Neural progenitor cell (in vitro differentiated cells): ENCODE results near the gene SF3B5. TPM values are rescaled to one million over a fixed set of nuclear protein-coding genes. Genes with fewer than 3 reads are reported as not detected.

Experiments
- DNase-seq: peaks from one replicate; pipeline ENCODE4 v3.0.0-alpha.2; 2016; ENCODE audit warnings: low spot score
- H2AFZ ChIP-seq: fragments of 200-600 bp; sonication (generic); replicated peaks from 2 replicates; pipeline ENCODE4 v1.6.1; 2016; ENCODE audit warnings: antibody characterized with exemption
- H3F3A ChIP-seq: fragments of 200-600 bp; sonication (generic); 2 replicates; pipeline ENCODE4 v1.6.1; 2016; ENCODE audit warnings: antibody characterized with exemption, low read depth
- H3K27ac ChIP-seq: fragments of 200-600 bp; sonication (generic); 2 replicates; pipeline ENCODE4 v1.5.1; 2016; ENCODE audit warnings: mild to moderate bottlenecking
- H3K27me3 ChIP-seq: fragments of 200-600 bp; sonication (generic); 2 replicates; pipeline ENCODE4 v1.6.1; 2016; ENCODE audit warnings: mild to moderate bottlenecking, moderate library complexity
- H3K36me3 ChIP-seq: fragments of 200-600 bp; sonication (generic); 2 replicates; pipeline ENCODE4 v1.5.1; 2016
- H3K4me1 ChIP-seq: fragments of 200-600 bp; sonication (generic); 2 replicates; pipeline ENCODE4 v1.6.1; 2016; ENCODE audit warnings: mixed run types
- H3K4me2 ChIP-seq: fragments of 200-600 bp; sonication (generic); 2 replicates; pipeline ENCODE4 v1.6.1; 2016
- H3K4me3 ChIP-seq: fragments of 200-600 bp; sonication (generic); 2 replicates; pipeline ENCODE4 v1.5.1; 2016
- H3K79me2 ChIP-seq: fragments of 200-600 bp; sonication (generic); 2 replicates; pipeline ENCODE4 v1.6.1; 2016; ENCODE audit warnings: low read depth
- H3K9ac ChIP-seq: fragments of 200-600 bp; sonication (generic); 2 replicates; pipeline ENCODE4 v1.6.1; 2016
- H3K9me3 ChIP-seq: fragments of 200-600 bp; sonication (generic); 2 replicates; pipeline ENCODE4 v1.5.1; 2016; ENCODE audit warnings: low read depth
- H4K20me1 ChIP-seq: fragments of 200-600 bp; sonication (generic); 2 replicates; pipeline ENCODE4 v1.6.1; 2016; ENCODE audit warnings: low read depth
- H3K27ac Mint-ChIP-seq: 3 replicates; pipeline ENCODE4 v1.8.0; 2021; ENCODE audit warnings: mixed read lengths
- H3K27me3 Mint-ChIP-seq: 2 replicates; pipeline ENCODE4 v1.8.0; 2022; ENCODE audit warnings: low read depth, mild to moderate bottlenecking, inconsistent platforms, moderate library complexity, mixed read lengths; ENCODE audit not compliant: insufficient read depth
- H3K36me3 Mint-ChIP-seq: 3 replicates; pipeline ENCODE4 v1.8.0; 2021; ENCODE audit warnings: mixed read lengths
- H3K4me1 Mint-ChIP-seq: 3 replicates; pipeline ENCODE4 v1.8.0; 2021; ENCODE audit warnings: mixed read lengths
- H3K4me3 Mint-ChIP-seq: 3 replicates; pipeline ENCODE4 v1.8.0; 2021; ENCODE audit warnings: mild to moderate bottlenecking, moderate library complexity, mixed read lengths
- H3K9me3 Mint-ChIP-seq: 3 replicates; pipeline ENCODE4 v1.8.0; 2020; ENCODE audit warnings: mixed read lengths
- CTCF ChIP-seq: fragments of 200-600 bp; sonication (generic); IDR thresholded peaks from 2 replicates; pipeline ENCODE4 v1.5.1; 2017; ENCODE audit warnings: antibody characterized with exemption, mild to moderate bottlenecking
- EZH2 ChIP-seq: fragments of 200-600 bp; sonication (generic); IDR thresholded peaks from 2 replicates; pipeline ENCODE4 v1.6.1; 2017; ENCODE audit warnings: antibody characterized with exemption, mild to moderate bottlenecking, moderate library complexity
- EZH2phosphoT487 ChIP-seq: fragments of 200-600 bp; sonication (generic); IDR thresholded peaks from 2 replicates; pipeline ENCODE4 v1.6.1; 2017; ENCODE audit warnings: antibody characterized with exemption
- total RNA-seq: library from RNA; depleted of rRNA; stranded (reverse); fragments of >200 nt; gene quantifications from 2 replicates; pipeline ENCODE4 v1.2.3, GENCODE V29; 2015; ENCODE audit warnings: low replicate concordance

The SF3B5 gene
- total RNA-seq, 1 donor from 2014 or later = 99.0 TPM

- no peaks in the 10 kb centered on the region for H3K36me3 ChIP-seq
- TF ChIP-seq EZH2phosphoT487 (no peak), EZH2 (no peak), CTCF (no peak)
- no peak overlapping the region for H3K4me2 ChIP-seq
- H4K20me1 ChIP-seq = no peaks in the 10 kb centered on the region
- no peaks in the 10 kb centered on the region for H3K79me2 ChIP-seq
- no peak overlapping the region for H3K9ac ChIP-seq
- H3K27me3 ChIP-seq = peaks cover 73% of the 10 kb centered on the region
- no peak overlapping the region for H2AFZ ChIP-seq
- peaks cover 17% of the 10 kb centered on the region for H3F3A ChIP-seq
- no peaks in the 10 kb centered on the region for H3K4me1 ChIP-seq
- Mint-ChIP-seq H3K27me3 (peaks cover 10% of the 10 kb centered on the region), H3K9me3 (no peaks in the 10 kb centered on the region), H3K4me1 (peaks cover 5% of the 10 kb centered on the region), H3K4me3 (no peak overlapping the region), H3K27ac (no peak overlapping the region), H3K36me3 (no peaks in the 10 kb centered on the region)
- H3K9me3 ChIP-seq = no peaks in the 10 kb centered on the region
- H3K27ac ChIP-seq = no peak overlapping the region
- no peak overlapping the region for H3K4me3 ChIP-seq
- no peak for DNase-seq
These were observed 26.6 kb downstream of the SF3B5 start for GRCh38 chr6:144068794-144069193.

- Mint-ChIP-seq H3K4me1 (peaks cover 15% of the 10 kb centered on the region), H3K27me3 (peaks cover 19% of the 10 kb centered on the region), H3K27ac (no peak overlapping the region), H3K36me3 (no peaks in the 10 kb centered on the region), H3K9me3 (no peaks in the 10 kb centered on the region), H3K4me3 (no peak overlapping the region)
- Histone ChIP-seq H2AFZ (no peak overlapping the region), H3K9me3 (no peaks in the 10 kb centered on the region), H3K36me3 (no peaks in the 10 kb centered on the region), H3K4me2 (no peak overlapping the region), H4K20me1 (no peaks in the 10 kb centered on the region), H3K27me3 (peaks cover 84% of the 10 kb centered on the region), H3K79me2 (no peaks in the 10 kb centered on the region), H3F3A (peaks cover 32% of the 10 kb centered on the region), H3K4me1 (peaks cover 9% of the 10 kb centered on the region), H3K4me3 (no peak overlapping the region), H3K27ac (no peak overlapping the region), H3K9ac (no peak overlapping the region)
- no peak for DNase-seq
- no peak for TF ChIP-seq EZH2
- no peak for TF ChIP-seq EZH2phosphoT487
- TF ChIP-seq CTCF = no peak
These were observed 28.5 kb downstream of the SF3B5 start for GRCh38 chr6:144066741-144067484.

- Histone ChIP-seq H3K9me3 (no peaks in the 10 kb centered on the region), H3K4me3 (no peak overlapping the region), H3K79me2 (no peaks in the 10 kb centered on the region), H3K36me3 (no peaks in the 10 kb centered on the region), H3K27me3 (peaks cover 86% of the 10 kb centered on the region), H4K20me1 (no peaks in the 10 kb centered on the region), H3K4me1 (peaks cover 9% of the 10 kb centered on the region), H3F3A (peaks cover 32% of the 10 kb centered on the region), H2AFZ (no peak overlapping the region), H3K4me2 (no peak overlapping the region), H3K27ac (no peak overlapping the region), H3K9ac (no peak overlapping the region)
- Mint-ChIP-seq H3K27me3 (peaks cover 19% of the 10 kb centered on the region), H3K9me3 (no peaks in the 10 kb centered on the region), H3K4me3 (no peak overlapping the region), H3K36me3 (no peaks in the 10 kb centered on the region), H3K4me1 (peaks cover 15% of the 10 kb centered on the region), H3K27ac (no peak overlapping the region)
- no peak for DNase-seq
- no peak for TF ChIP-seq EZH2phosphoT487
- TF ChIP-seq EZH2 = no peak
- TF ChIP-seq CTCF = no peak
These were observed 29.1 kb downstream of the SF3B5 start for GRCh38 chr6:144066255-144066654.
